GM23338 (cell line): ENCODE measurements around the gene LIPA. TPM values are rescaled to one million over a fixed set of nuclear protein-coding genes. Genes with fewer than 3 reads are reported as not detected.

ENCODE experiments used
- ATAC-seq: fragments of 200-7000 bp; cut with Tn5 transposase; 3 replicates; pipeline ENCODE4 v1.9.1; 2020
- DNase-seq: peaks from one replicate; pipeline ENCODE4 v3.0.0-alpha.2; 2015; ENCODE audit warnings: low spot score
- H2AFZ ChIP-seq: fragments of 200-600 bp; sonication (generic); 2 replicates; pipeline ENCODE4 v1.8.0; 2016; ENCODE audit warnings: antibody characterized with exemption, mild to moderate bottlenecking, moderate library complexity
- H3F3A ChIP-seq: fragments of 200-600 bp; sonication (generic); replicated peaks from 2 replicates; pipeline ENCODE4 v1.8.0; 2017; ENCODE audit warnings: antibody characterized with exemption, mixed run types, low read depth
- H3K27ac ChIP-seq: fragments of 200-600 bp; sonication (generic); 2 replicates; pipeline ENCODE4 v1.6.1; 2016; ENCODE audit warnings: low read depth
- H3K27me3 ChIP-seq: fragments of 200-600 bp; sonication (generic); 2 replicates; pipeline ENCODE4 v1.8.0; 2016; ENCODE audit warnings: mild to moderate bottlenecking, mixed run types, moderate library complexity; ENCODE audit not compliant: insufficient read depth
- H3K36me3 ChIP-seq: fragments of 200-600 bp; sonication (generic); 2 replicates; pipeline ENCODE4 v1.8.0; 2016; ENCODE audit warnings: mild to moderate bottlenecking; ENCODE audit not compliant: insufficient read depth
- H3K4me1 ChIP-seq: fragments of 200-600 bp; sonication (generic); 2 replicates; pipeline ENCODE4 v1.8.0; 2016; ENCODE audit warnings: mild to moderate bottlenecking, moderate library complexity; ENCODE audit not compliant: insufficient read depth
- H3K4me2 ChIP-seq: fragments of 200-600 bp; sonication (generic); 2 replicates; pipeline ENCODE4 v1.7.1; 2017; ENCODE audit warnings: mixed run types
- H3K4me3 ChIP-seq: fragments of 200-600 bp; sonication (generic); 2 replicates; pipeline ENCODE4 v1.6.1; 2016; ENCODE audit warnings: mixed run types
- H3K79me2 ChIP-seq: fragments of 200-600 bp; sonication (generic); replicated peaks from 2 replicates; pipeline ENCODE4 v1.8.0; 2017; ENCODE audit warnings: mild to moderate bottlenecking; ENCODE audit not compliant: insufficient read depth
- H3K9me2 ChIP-seq: fragments of 200-600 bp; sonication (generic); 2 replicates; pipeline ENCODE4 v1.8.0; 2017; ENCODE audit not compliant: insufficient read depth
- H4K20me1 ChIP-seq: fragments of 200-600 bp; sonication (generic); replicated peaks from 2 replicates; pipeline ENCODE4 v1.8.0; 2017; ENCODE audit warnings: mild to moderate bottlenecking; ENCODE audit not compliant: insufficient read depth
- H3K27ac Mint-ChIP-seq: 2 replicates; pipeline ENCODE4 v1.8.0; 2020; ENCODE audit warnings: inconsistent platforms, mild to moderate bottlenecking, moderate library complexity, mixed read lengths
- H3K27me3 Mint-ChIP-seq: 3 replicates; pipeline ENCODE4 v1.8.0; 2022; ENCODE audit warnings: low read depth, mild to moderate bottlenecking, moderate library complexity, mixed read lengths, inconsistent platforms; ENCODE audit not compliant: insufficient read depth, poor library complexity
- H3K36me3 Mint-ChIP-seq: 3 replicates; pipeline ENCODE4 v1.8.0; 2021; ENCODE audit warnings: low read depth, mild to moderate bottlenecking, inconsistent platforms, moderate library complexity, mixed read lengths
- H3K4me1 Mint-ChIP-seq: 3 replicates; pipeline ENCODE4 v1.8.0; 2020; ENCODE audit warnings: mild to moderate bottlenecking, inconsistent platforms, mixed read lengths
- H3K4me3 Mint-ChIP-seq: 3 replicates; pipeline ENCODE4 v1.8.0; 2021; ENCODE audit warnings: moderate library complexity, mild to moderate bottlenecking, inconsistent platforms, mixed read lengths
- H3K9me3 Mint-ChIP-seq: 3 replicates; pipeline ENCODE4 v1.8.0; 2020; ENCODE audit warnings: moderate library complexity, mild to moderate bottlenecking, inconsistent platforms, mixed read lengths
- CREB1 ChIP-seq: fragments of 250-450 bp; sonication (Bioruptor Pico); IDR thresholded peaks from 2 replicates; pipeline ENCODE4 v1.5.0; 2020; ENCODE audit warnings: low read depth, mild to moderate bottlenecking, moderate library complexity
- EZH2 ChIP-seq: fragments of 200-600 bp; sonication (generic); IDR thresholded peaks from one replicate; pipeline ENCODE4 v1.8.0; 2017; ENCODE audit warnings: antibody characterized with exemption, mild to moderate bottlenecking, low read depth; ENCODE audit not compliant: unreplicated experiment
- EZH2phosphoT487 ChIP-seq: fragments of 200-600 bp; sonication (generic); IDR thresholded peaks from one replicate; pipeline ENCODE4 v1.8.1; 2018; ENCODE audit warnings: antibody characterized with exemption; ENCODE audit not compliant: unreplicated experiment
- JUNB ChIP-seq: IDR thresholded peaks from one replicate; pipeline ENCODE4 v1.6.1; 2016; ENCODE audit warnings: antibody characterized with exemption; ENCODE audit not compliant: unreplicated experiment
- NANOG ChIP-seq: IDR thresholded peaks from 2 replicates; pipeline ENCODE4 v1.6.1; 2016; ENCODE audit warnings: antibody characterized with exemption, borderline replicate concordance
- POLR2AphosphoS5 ChIP-seq: IDR thresholded peaks from 2 replicates; pipeline ENCODE4 v1.6.1; 2016; ENCODE audit warnings: antibody characterized with exemption, low read depth
- STAT1 ChIP-seq: IDR thresholded peaks from one replicate; pipeline ENCODE4 v1.6.1; 2016; ENCODE audit warnings: antibody characterized with exemption; ENCODE audit not compliant: unreplicated experiment
- ZNF114 ChIP-seq: fragments of 250-450 bp; sonication (Bioruptor Pico); IDR thresholded peaks from 2 replicates; pipeline ENCODE4 v1.5.0; 2020; ENCODE audit warnings: mild to moderate bottlenecking, moderate library complexity
- ZNF462 ChIP-seq: fragments of 250-450 bp; sonication (Bioruptor Pico); IDR thresholded peaks from 2 replicates; pipeline ENCODE4 v1.5.0; 2020; ENCODE audit warnings: mild to moderate bottlenecking, moderate library complexity
- polyA plus RNA-seq: library from polyadenylated mRNA; unstranded; fragments of >200 nt; fragmentation: Nextera tagmentation; extraction: Ambion mirVana; gene quantifications from 2 replicates; pipeline ENCODE4 v1.2.1, GENCODE V29; 2016
- total RNA-seq: library from RNA; depleted of rRNA; stranded (reverse); fragments of >200 nt; shearing (Covaris generic); gene quantifications from 2 replicates; pipeline ENCODE4 v1.2.3, GENCODE V29; 2014
- TF ChIP-seq, protein P1 (sequence below): IDR thresholded peaks from one replicate; pipeline ENCODE4 v1.6.1; 2018; ENCODE audit warnings: antibody characterized with exemption; ENCODE audit not compliant: unreplicated experiment
- TF ChIP-seq, protein P2 (sequence below): IDR thresholded peaks from 2 replicates; pipeline ENCODE4 v1.6.1; 2016; ENCODE audit warnings: antibody characterized with exemption

The LIPA gene
- total and polyA plus RNA-seq, 2 experiments from 2014 or later = 37.8 to 86.3 TPM

GRCh38 chr10:89228962-89229361, 22.6 kb downstream of the LIPA start (continued):
- TF ChIP-seq, protein P1, sequence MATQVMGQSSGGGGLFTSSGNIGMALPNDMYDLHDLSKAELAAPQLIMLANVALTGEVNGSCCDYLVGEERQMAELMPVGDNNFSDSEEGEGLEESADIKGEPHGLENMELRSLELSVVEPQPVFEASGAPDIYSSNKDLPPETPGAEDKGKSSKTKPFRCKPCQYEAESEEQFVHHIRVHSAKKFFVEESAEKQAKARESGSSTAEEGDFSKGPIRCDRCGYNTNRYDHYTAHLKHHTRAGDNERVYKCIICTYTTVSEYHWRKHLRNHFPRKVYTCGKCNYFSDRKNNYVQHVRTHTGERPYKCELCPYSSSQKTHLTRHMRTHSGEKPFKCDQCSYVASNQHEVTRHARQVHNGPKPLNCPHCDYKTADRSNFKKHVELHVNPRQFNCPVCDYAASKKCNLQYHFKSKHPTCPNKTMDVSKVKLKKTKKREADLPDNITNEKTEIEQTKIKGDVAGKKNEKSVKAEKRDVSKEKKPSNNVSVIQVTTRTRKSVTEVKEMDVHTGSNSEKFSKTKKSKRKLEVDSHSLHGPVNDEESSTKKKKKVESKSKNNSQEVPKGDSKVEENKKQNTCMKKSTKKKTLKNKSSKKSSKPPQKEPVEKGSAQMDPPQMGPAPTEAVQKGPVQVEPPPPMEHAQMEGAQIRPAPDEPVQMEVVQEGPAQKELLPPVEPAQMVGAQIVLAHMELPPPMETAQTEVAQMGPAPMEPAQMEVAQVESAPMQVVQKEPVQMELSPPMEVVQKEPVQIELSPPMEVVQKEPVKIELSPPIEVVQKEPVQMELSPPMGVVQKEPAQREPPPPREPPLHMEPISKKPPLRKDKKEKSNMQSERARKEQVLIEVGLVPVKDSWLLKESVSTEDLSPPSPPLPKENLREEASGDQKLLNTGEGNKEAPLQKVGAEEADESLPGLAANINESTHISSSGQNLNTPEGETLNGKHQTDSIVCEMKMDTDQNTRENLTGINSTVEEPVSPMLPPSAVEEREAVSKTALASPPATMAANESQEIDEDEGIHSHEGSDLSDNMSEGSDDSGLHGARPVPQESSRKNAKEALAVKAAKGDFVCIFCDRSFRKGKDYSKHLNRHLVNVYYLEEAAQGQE = no peak
- TF ChIP-seq ZNF114 = no peak

GRCh38 chr10:89228146-89228545, 23.4 kb downstream of the LIPA start:
- peaks cover 13% of the 10 kb centered on the region; the same call in 2 of the 3 replicates for H3K4me1 Mint-ChIP-seq
- Histone ChIP-seq H3K27me3 (no peaks in the 10 kb centered on the region), H2AFZ (no peak overlapping the region), H3K9me2 (no peaks in the 10 kb centered on the region; the same call in 1 of the 2 replicates), H3K27ac (no peak overlapping the region), H3K36me3 (peaks cover 34% of the 10 kb centered on the region), H3K4me2 (no peak overlapping the region), H3K4me3 (no peak overlapping the region), H4K20me1 (no peaks in the 10 kb centered on the region), H3F3A (no peaks in the 10 kb centered on the region), H3K79me2 (no peaks in the 10 kb centered on the region), H3K4me1 (no peaks in the 10 kb centered on the region)
- H3K36me3 Mint-ChIP-seq = peaks cover 42% of the 10 kb centered on the region
- ATAC-seq (no peak), DNase-seq (no peak)
- no peak overlapping the region for H3K4me3 Mint-ChIP-seq
- H3K27me3 Mint-ChIP-seq = peaks cover 3% of the 10 kb centered on the region
- peaks cover 17% of the 10 kb centered on the region for H3K9me3 Mint-ChIP-seq
- H3K27ac Mint-ChIP-seq = no peak overlapping the region
- TF ChIP-seq, protein P1 = no peak
- TF ChIP-seq EZH2phosphoT487 (no peak), STAT1 (no peak), EZH2 (no peak), ZNF462 (CRISPR knock-in tag) (no peak), POLR2AphosphoS5 (no peak), NANOG (no peak), CREB1 (no peak), JUNB (no peak), ZNF114 (no peak)
- TF ChIP-seq, protein P2, sequence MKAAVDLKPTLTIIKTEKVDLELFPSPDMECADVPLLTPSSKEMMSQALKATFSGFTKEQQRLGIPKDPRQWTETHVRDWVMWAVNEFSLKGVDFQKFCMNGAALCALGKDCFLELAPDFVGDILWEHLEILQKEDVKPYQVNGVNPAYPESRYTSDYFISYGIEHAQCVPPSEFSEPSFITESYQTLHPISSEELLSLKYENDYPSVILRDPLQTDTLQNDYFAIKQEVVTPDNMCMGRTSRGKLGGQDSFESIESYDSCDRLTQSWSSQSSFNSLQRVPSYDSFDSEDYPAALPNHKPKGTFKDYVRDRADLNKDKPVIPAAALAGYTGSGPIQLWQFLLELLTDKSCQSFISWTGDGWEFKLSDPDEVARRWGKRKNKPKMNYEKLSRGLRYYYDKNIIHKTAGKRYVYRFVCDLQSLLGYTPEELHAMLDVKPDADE = no peak
